Psoas muscle (tissue), 8 donors: ENCODE measurements around the gene UBE2F. TPM values are rescaled to one million over a fixed set of nuclear protein-coding genes. Genes with fewer than 3 reads are reported as not detected.
A peak's percentile ranks its signal among the peaks of the same experiment; 100 is the strongest.

Experiments
- ATAC-seq, 4 donors: fragments of 200-7000 bp; cut with Tn5 transposase; one replicate each; pipeline ENCODE4 v1.9.1; 2020; ENCODE audit warnings: moderate library complexity in 3 of 4, mild to moderate bottlenecking in 2 of 4
- DNase-seq, 2 donors: peaks; one replicate each; pipeline ENCODE4 v3.0.0-alpha.2; 2020
- H3K27ac ChIP-seq: fragments of 200-600 bp; one replicate; pipeline ENCODE4 v1.8.0; 2022
- H3K27me3 ChIP-seq, 3 donors: fragments of 200-600 bp in 1 of 3; one replicate each; pipeline versions ENCODE4 v1.6.1 to v1.8.0; 2013 to 2022; ENCODE audit warnings: low read length in 2 of 3, mild to moderate bottlenecking in 2 of 3, moderate library complexity in 1 of 3; ENCODE audit not compliant: insufficient read depth in 3 of 3
- H3K36me3 ChIP-seq, 2 donors: fragments of 200-600 bp in 1 of 2; one replicate each; pipeline versions ENCODE4 v1.6.1 to v1.8.0; 2013 to 2022; ENCODE audit warnings: low read depth in 1 of 2, mild to moderate bottlenecking in 1 of 2, moderate library complexity in 1 of 2; ENCODE audit not compliant: insufficient read depth in 1 of 2
- H3K4me1 ChIP-seq: fragments of 200-600 bp; one replicate; pipeline ENCODE4 v1.8.0; 2022
- H3K4me3 ChIP-seq: fragments of 200-600 bp; one replicate; pipeline ENCODE4 v1.8.0; 2022; ENCODE audit warnings: mild to moderate bottlenecking
- H3K9me3 ChIP-seq: fragments of 200-600 bp; one replicate; pipeline ENCODE4 v1.8.0; 2022
- CTCF ChIP-seq: fragments of 200-600 bp; IDR thresholded peaks from one replicate; pipeline ENCODE4 v1.8.0; 2022; ENCODE audit warnings: antibody characterized with exemption
- WGBS, 3 donors: extraction: QIAGEN DNeasy Blood & Tissue Kit; methylation state at CpG; one replicate each; pipeline versions ENCODE4 v1.1.6 to v1.1.7; 2013; 5-methylcytosine and 5-hydroxymethylcytosine counted together
- intact Hi-C, 2 donors: fragments of 100-400 bp; cut with DNase I; formaldehyde crosslinking; loops; one replicate each; pipeline versions ENCODE4 v1.11.0 to v1.14.2; 2022
- polyA plus RNA-seq, 3 donors: library from polyadenylated mRNA; stranded (reverse); fragments of 200-250 nt; gene quantifications; one replicate each; pipeline ENCODE4 v1.2.3, GENCODE V29; 2013
- total RNA-seq, 4 donors: library from RNA; stranded (reverse); fragmentation: NEBNext Ultra II Directional in 2 of 4; extraction: Animal tissue kit (Norgen Biotek cat#: 25700) in 2 of 4; gene quantifications; one replicate each; pipeline versions ENCODE4 v1.2.1 to v1.2.4, GENCODE V29; 2021 to 2023
- donor health status: healthy with polysubstance abuse.
- donor health status: DM: no; HTN: no; CAD: no; lungs with moderate emphysema.
- donor health status: Bipolar disorder and iron deficiency.
- donor health status: healthy.
- donor health status: DM: yes; HTN: yes; CAD: no.
- donor health status: DM: no; HTN: no; CAD: no.
- donor health status: DM: no; HTN: no; CAD: no.
- donor health status: DM: yes; HTN: yes; CAD: no.

The UBE2F gene
- total and polyA plus RNA-seq, 7 donors: 46.0 to 134 (median 67.5) TPM

GRCh38 chr2:238015705-238016104 is 48.9 kb downstream of the UBE2F start:
- TF ChIP-seq CTCF: no peak
- WGBS, 3 donors: 70 to 96% (median 94%) methylated on average over 4 of the region's 4 CpGs
- ATAC-seq: no peak

GRCh38 chr2:238016526-238016925 is 49.7 kb downstream of the UBE2F start:
- Histone ChIP-seq H3K27ac (no peak overlapping the region), H3K36me3 (peaks cover 0 to 21% of the 10 kb centered on the region in 2 donors), H3K9me3 (no peaks in the 10 kb centered on the region), H3K4me3 (no peak overlapping the region), H3K27me3 (no peaks in the 10 kb centered on the region), H3K4me1 (peaks cover 7% of the 10 kb centered on the region)
- intact Hi-C loops: loop anchor here in 1 of 2 donors (5.0 kb wide), 1 partner anchor 159 kb away; the partner anchor contains the start of gene RAMP1
- ATAC-seq: no peak
- no peak for DNase-seq
- WGBS, 3 donors: 90 to 92% (median 91%) methylated on average over 8 of the region's 8 CpGs
- TF ChIP-seq CTCF: no peak

More at GRCh38 chr2:238015705-238016104, 48.9 kb downstream of the UBE2F start:
- no peak for DNase-seq
- Histone ChIP-seq H3K27me3 (no peaks in the 10 kb centered on the region), H3K27ac (no peak overlapping the region), H3K36me3 (peaks cover 0 to 14% of the 10 kb centered on the region in 2 donors), H3K4me1 (peaks cover 4% of the 10 kb centered on the region), H3K9me3 (no peaks in the 10 kb centered on the region), H3K4me3 (no peak overlapping the region)
- intact Hi-C loops: loop anchor here in 1 of 2 donors (5.0 kb wide), 1 partner anchor 158 kb away; the partner anchor contains the start of gene RAMP1

DNA sequence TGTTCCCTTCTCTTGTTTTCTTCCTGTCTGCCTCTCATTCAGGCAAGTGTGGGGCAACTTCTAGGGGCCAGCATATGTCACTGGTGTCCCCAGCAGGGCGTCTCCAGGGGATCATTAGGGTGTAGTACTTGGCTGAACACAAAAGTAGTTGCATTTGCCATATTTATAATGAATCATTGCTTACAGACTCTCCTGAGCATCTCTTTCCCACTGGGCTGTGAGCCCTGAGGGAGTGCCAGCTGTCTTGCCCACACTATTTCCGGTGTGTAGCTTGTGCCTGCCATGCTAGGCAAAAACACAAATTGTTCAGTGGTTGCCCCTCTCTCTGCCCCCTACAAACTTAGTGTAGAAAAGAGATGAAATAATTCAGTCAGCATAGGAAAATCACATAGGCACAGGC is 53.1 kb downstream of the UBE2F start:
- Histone ChIP-seq H3K27ac (no peak overlapping the region), H3K4me1 (peaks cover 11% of the 10 kb centered on the region), H3K4me3 (no peak overlapping the region), H3K27me3 (no peaks in the 10 kb centered on the region), H3K36me3 (peaks cover 0 to 22% of the 10 kb centered on the region in 2 donors), H3K9me3 (no peaks in the 10 kb centered on the region)
- intact Hi-C loops: loop anchor here in 1 of 2 donors (5.0 kb wide), 1 partner anchor 163 kb away; the partner anchor contains the start of gene RAMP1
- TF ChIP-seq CTCF: no peak
- ATAC-seq (peak; percentile 55 to 83 (median 69)), DNase-seq (no peak)
- WGBS, 3 donors: 64 to 89% (median 67%) methylated on average over 2 of the region's 2 CpGs

GRCh38 chr2:238020816-238021215 is 54.0 kb downstream of the UBE2F start:
- DNase-seq (no peak), ATAC-seq (peak in 2 of 4 donors; percentile 17 to 35)
- WGBS, 3 donors: 81 to 93% (median 84%) methylated on average over 9 of the region's 9 CpGs
- Histone ChIP-seq H3K36me3 (peaks cover 0 to 30% of the 10 kb centered on the region in 2 donors), H3K4me1 (peaks cover 11% of the 10 kb centered on the region), H3K27ac (no peak overlapping the region), H3K9me3 (no peaks in the 10 kb centered on the region), H3K4me3 (no peak overlapping the region), H3K27me3 (no peaks in the 10 kb centered on the region)
- TF ChIP-seq CTCF: no peak
- intact Hi-C loops: no loop called here

DNA sequence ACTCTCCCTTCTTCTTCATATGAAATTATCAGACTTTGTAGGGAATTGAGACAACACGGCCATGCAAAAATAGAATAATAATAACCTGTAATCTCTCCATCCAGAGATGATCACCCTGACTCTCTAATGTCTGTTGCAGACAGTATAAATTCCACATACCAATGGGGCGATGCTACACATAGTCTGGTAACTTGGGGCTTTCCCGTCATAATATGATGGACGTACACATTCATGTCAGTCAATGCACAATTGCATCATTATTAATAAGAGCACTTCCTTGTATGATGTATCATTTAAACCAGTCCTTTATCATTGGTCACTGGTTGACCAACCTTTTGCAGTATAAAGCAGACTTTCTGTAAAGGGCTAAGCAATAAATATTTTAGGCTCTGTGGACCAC is 54.5 kb downstream of the UBE2F start:
- no peaks in the 10 kb centered on the region for H3K27me3 ChIP-seq
- H3K4me1 ChIP-seq: peaks cover 11% of the 10 kb centered on the region
- TF ChIP-seq CTCF: no peak
- H3K4me3 ChIP-seq: no peak overlapping the region
- H3K27ac ChIP-seq: no peak overlapping the region
- ATAC-seq: no peak
- H3K36me3 ChIP-seq: peaks cover 0 to 35% of the 10 kb centered on the region in 2 donors
- no peak for DNase-seq
- H3K9me3 ChIP-seq: no peaks in the 10 kb centered on the region
- intact Hi-C loops: no loop called here
- WGBS, 3 donors: 94 to 97% (median 97%) methylated on average over 4 of the region's 4 CpGs
